ENCODE measurements around the gene PCBP3. TPM values are rescaled to one million over a fixed set of nuclear protein-coding genes. Genes with fewer than 3 reads are reported as not detected.

PCBP3 gene
- total RNA-seq, 1 experiment from 2014 or later, result 3.7 TPM

DNA sequence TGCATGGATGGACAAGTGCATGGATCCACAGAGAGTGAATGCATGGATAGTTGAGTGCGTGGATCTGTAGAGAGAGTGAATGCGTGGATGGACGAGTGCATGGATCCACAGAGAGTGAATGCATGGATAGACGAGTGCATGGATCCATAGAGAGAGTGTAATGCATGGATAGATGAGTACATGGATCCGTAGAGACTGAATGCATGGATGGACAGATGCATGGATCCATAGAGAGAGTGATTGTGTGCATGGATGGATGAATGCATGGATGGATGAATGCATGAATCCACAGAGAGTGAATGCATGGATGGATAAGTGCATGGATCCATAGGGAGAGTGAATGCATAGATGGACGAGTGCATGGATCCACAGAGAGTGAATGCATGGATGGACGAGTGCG is 153.8 kb downstream of the PCBP3 start:
- intact Hi-C loops (cut with micrococcal nuclease), result no loop called here
- no TSS peak for BruUV-seq (replicated peaks)
- POLR2A ChIA-PET, result no interaction called here
- CTCF ChIA-PET, result no interaction called here
- TF ChIP-seq, protein P1, sequence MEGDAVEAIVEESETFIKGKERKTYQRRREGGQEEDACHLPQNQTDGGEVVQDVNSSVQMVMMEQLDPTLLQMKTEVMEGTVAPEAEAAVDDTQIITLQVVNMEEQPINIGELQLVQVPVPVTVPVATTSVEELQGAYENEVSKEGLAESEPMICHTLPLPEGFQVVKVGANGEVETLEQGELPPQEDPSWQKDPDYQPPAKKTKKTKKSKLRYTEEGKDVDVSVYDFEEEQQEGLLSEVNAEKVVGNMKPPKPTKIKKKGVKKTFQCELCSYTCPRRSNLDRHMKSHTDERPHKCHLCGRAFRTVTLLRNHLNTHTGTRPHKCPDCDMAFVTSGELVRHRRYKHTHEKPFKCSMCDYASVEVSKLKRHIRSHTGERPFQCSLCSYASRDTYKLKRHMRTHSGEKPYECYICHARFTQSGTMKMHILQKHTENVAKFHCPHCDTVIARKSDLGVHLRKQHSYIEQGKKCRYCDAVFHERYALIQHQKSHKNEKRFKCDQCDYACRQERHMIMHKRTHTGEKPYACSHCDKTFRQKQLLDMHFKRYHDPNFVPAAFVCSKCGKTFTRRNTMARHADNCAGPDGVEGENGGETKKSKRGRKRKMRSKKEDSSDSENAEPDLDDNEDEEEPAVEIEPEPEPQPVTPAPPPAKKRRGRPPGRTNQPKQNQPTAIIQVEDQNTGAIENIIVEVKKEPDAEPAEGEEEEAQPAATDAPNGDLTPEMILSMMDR (IDR thresholded peaks at IDR 0.05; ENCODE audit: unreplicated experiment), result no peak
- no peak for DNase-seq (ENCODE audit: unreplicated experiment)
- no peak overlapping the region for H3K4me3 Mint-ChIP-seq (ENCODE audit: unreplicated experiment)
- peaks cover 6% of the 10 kb centered on the region for H3K36me3 Mint-ChIP-seq (ENCODE audit: insufficient read depth, unreplicated experiment)
- no peaks in the 10 kb centered on the region for H3K4me1 Mint-ChIP-seq (ENCODE audit: insufficient read depth, unreplicated experiment)
- H3K27ac Mint-ChIP-seq (ENCODE audit: low read depth, unreplicated experiment), result no peak overlapping the region
- H3K9me3 Mint-ChIP-seq (ENCODE audit: unreplicated experiment), result no peaks in the 10 kb centered on the region
- H3K27me3 Mint-ChIP-seq (ENCODE audit: insufficient read depth, unreplicated experiment), result peaks cover 16% of the 10 kb centered on the region

DNA sequence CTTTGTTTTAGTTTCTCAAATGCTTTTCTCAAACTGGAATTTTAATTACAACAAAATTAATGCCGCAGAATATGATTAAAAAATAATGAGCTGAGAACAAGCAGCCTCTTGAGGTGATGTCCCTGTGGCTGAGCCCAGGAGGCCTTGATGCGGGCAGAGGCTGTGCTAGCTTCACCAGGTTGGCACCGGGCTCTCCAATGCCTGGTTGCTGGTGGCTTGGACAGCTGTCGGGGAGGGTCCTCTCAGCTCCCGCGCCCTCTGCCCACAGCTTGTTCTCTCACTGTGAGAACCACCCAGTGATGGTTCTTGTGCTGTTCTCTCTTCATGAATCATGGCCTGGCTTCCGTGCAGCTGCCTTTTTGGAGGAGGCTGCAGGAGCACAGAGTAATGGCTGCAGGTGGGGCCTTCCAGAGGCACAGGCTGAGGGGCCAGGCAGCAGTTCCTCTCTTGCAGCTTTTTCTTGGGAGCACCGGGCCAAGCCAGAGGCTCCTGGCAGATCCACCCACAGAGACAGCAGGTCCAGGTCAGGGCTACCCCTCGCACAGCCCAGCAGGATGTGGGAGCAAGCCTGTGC is 156.3 kb downstream of the PCBP3 start:
- H3K27ac Mint-ChIP-seq (ENCODE audit: low read depth, unreplicated experiment), result no peak overlapping the region
- DNase-seq (ENCODE audit: unreplicated experiment), result no peak
- peaks cover 6% of the 10 kb centered on the region for H3K36me3 Mint-ChIP-seq (ENCODE audit: insufficient read depth, unreplicated experiment)
- ChIA-PET CTCF (no interaction called here), POLR2A (no interaction called here)
- TF ChIP-seq, protein P1 (IDR thresholded peaks at IDR 0.05; ENCODE audit: unreplicated experiment), result no peak
- no peak overlapping the region for H3K4me3 Mint-ChIP-seq (ENCODE audit: unreplicated experiment)
- intact Hi-C loops (cut with micrococcal nuclease), result no loop called here
- H3K27me3 Mint-ChIP-seq (ENCODE audit: insufficient read depth, unreplicated experiment), result no peaks in the 10 kb centered on the region
- no peaks in the 10 kb centered on the region for H3K9me3 Mint-ChIP-seq (ENCODE audit: unreplicated experiment)
- no TSS peak for BruUV-seq (replicated peaks)
- H3K4me1 Mint-ChIP-seq (ENCODE audit: insufficient read depth, unreplicated experiment), result no peaks in the 10 kb centered on the region

- Mint-ChIP-seq H3K9me3 (ENCODE audit: unreplicated experiment) (no peaks in the 10 kb centered on the region), H3K4me3 (ENCODE audit: unreplicated experiment) (no peak overlapping the region), H3K36me3 (ENCODE audit: insufficient read depth, unreplicated experiment) (peaks cover 6% of the 10 kb centered on the region), H3K27ac (ENCODE audit: low read depth, unreplicated experiment) (no peak overlapping the region), H3K27me3 (ENCODE audit: insufficient read depth, unreplicated experiment) (no peaks in the 10 kb centered on the region), H3K4me1 (ENCODE audit: insufficient read depth, unreplicated experiment) (no peaks in the 10 kb centered on the region)
- TF ChIP-seq, protein P1 (IDR thresholded peaks at IDR 0.05; ENCODE audit: unreplicated experiment), result no peak
- ChIA-PET CTCF (no interaction called here), POLR2A (no interaction called here)
- no peak for DNase-seq (ENCODE audit: unreplicated experiment)
- intact Hi-C loops (cut with micrococcal nuclease), result no loop called here
- no TSS peak for BruUV-seq (replicated peaks)
Measured at GRCh38 chr21:45800339-45801080, 157.0 kb downstream of the PCBP3 start.

- ChIA-PET CTCF (no interaction called here), POLR2A (no interaction called here)
- Mint-ChIP-seq H3K4me3 (ENCODE audit: unreplicated experiment) (no peak overlapping the region), H3K4me1 (ENCODE audit: insufficient read depth, unreplicated experiment) (no peaks in the 10 kb centered on the region), H3K27ac (ENCODE audit: low read depth, unreplicated experiment) (no peak overlapping the region), H3K36me3 (ENCODE audit: insufficient read depth, unreplicated experiment) (peaks cover 6% of the 10 kb centered on the region), H3K9me3 (ENCODE audit: unreplicated experiment) (no peaks in the 10 kb centered on the region), H3K27me3 (ENCODE audit: insufficient read depth, unreplicated experiment) (no peaks in the 10 kb centered on the region)
- DNase-seq (ENCODE audit: unreplicated experiment), result no peak
- intact Hi-C loops (cut with micrococcal nuclease), result no loop called here
- TF ChIP-seq, protein P1 (IDR thresholded peaks at IDR 0.05; ENCODE audit: unreplicated experiment), result no peak
- no TSS peak for BruUV-seq (replicated peaks)
Measured at GRCh38 chr21:45801129-45801964, 157.8 kb downstream of the PCBP3 start.
